Measurements from ENCODE around the gene SDHD. TPM values are rescaled to one million over a fixed set of nuclear protein-coding genes. Genes with fewer than 3 reads are reported as not detected.

The SDHD gene
- total RNA-seq, 2 experiments from 2014 or later, result 98.2 to 99.4 TPM

GRCh38 chr11:112143597-112143996 lies 56.9 kb downstream of the SDHD start:
- no peak overlapping the region for H3K4me3 Mint-ChIP-seq
- no peak overlapping the region for H3K27ac Mint-ChIP-seq
- CTCF ChIA-PET, result no interaction called here
- no peaks in the 10 kb centered on the region for H3K36me3 Mint-ChIP-seq (ENCODE audit: low read depth)
- no peaks in the 10 kb centered on the region for H3K27me3 Mint-ChIP-seq (ENCODE audit: low read depth)
- H3K4me1 Mint-ChIP-seq (ENCODE audit: low read depth), result no peaks in the 10 kb centered on the region
- ATAC-seq, result no peak
- POLR2A ChIA-PET, result no interaction called here
- no peak for DNase-seq
- no peaks in the 10 kb centered on the region for H3K9me3 Mint-ChIP-seq (ENCODE audit: insufficient read depth)

Other genes with a start within 250 kb of the SDHD start
- 10 to 100 TPM; 29.2 to 31.1 TPM for gene ALG9, start 215.3 kb upstream of the SDHD start, total RNA-seq
- gene FDXACB1, start 207.7 kb upstream of the SDHD start, total RNA-seq, result 1 to 10 TPM; 4.4 to 5.9 TPM
- 10 to 100 TPM; 17.8 to 18.3 TPM for gene CFAP68, start 207.3 kb upstream of the SDHD start, total RNA-seq
- gene CRYAB, start 175.1 kb upstream of the SDHD start, total RNA-seq, result not detected
- gene HSPB2, start 174.1 kb upstream of the SDHD start, total RNA-seq, result not detected
- gene C11orf52, start 168.0 kb upstream of the SDHD start, total RNA-seq, result not detected
- 1 to 10 TPM; 3.1 to 5.1 TPM for gene DIXDC1, start 149.5 kb upstream of the SDHD start, total RNA-seq
- gene DLAT, start 61.5 kb upstream of the SDHD start, total RNA-seq, result 10 to 100 TPM; 35.4 to 36.7 TPM
- under 1 TPM; 0.24 to 0.76 TPM for gene PIH1D2, start 12.9 kb upstream of the SDHD start, total RNA-seq
- gene NKAPD1, start 12.6 kb upstream of the SDHD start, total RNA-seq, result 10 to 100 TPM; 17.1 to 22.9 TPM
- 10 to 100 TPM; 59.1 to 62.3 TPM for gene TIMM8B, start 117 bp upstream of the SDHD start, total RNA-seq
- gene IL18, start 77.2 kb downstream of the SDHD start, total RNA-seq, result under 1 TPM; 0.26 to 0.40 TPM
- gene TEX12, start 80.5 kb downstream of the SDHD start, total RNA-seq, result not detected
- 1 to 10 TPM; 1.3 to 1.9 TPM for gene BCO2, start 88.6 kb downstream of the SDHD start, total RNA-seq
- gene PTS, start 139.6 kb downstream of the SDHD start, total RNA-seq, result 10 to 100 TPM; 19.8 to 20.8 TPM
- gene PLET1, start 174.0 kb downstream of the SDHD start, total RNA-seq, result not detected

All from activated CD8-positive, alpha-beta T cell treated with anti-CD3 and anti-CD28 coated beads, Interleukin-2, amount 10 ng/mL, durations not matched to agents 7 days and 5 days (primary cell).